OCI-LY7 (cell line): Measurements from ENCODE around the gene CCNL2. TPM values are rescaled to one million over a fixed set of nuclear protein-coding genes. Genes with fewer than 3 reads are reported as not detected.

Experiments
- BruUV-seq: library from RNA; stranded (reverse); fragments of 400-500 nt; replicated peaks from 2 replicates; lab custom pipeline; 2021; lab: Mats Ljungman, UMichigan
- CTCF ChIA-PET: fragments of 300-600 bp; sonication (Branson Sonifier 250); formaldehyde crosslinking; loops from one replicate; lab custom pipeline; 2022; ENCODE audit warnings: antibody characterized with exemption; ENCODE audit not compliant: unreplicated experiment; lab: Charles Lee
- POLR2A ChIA-PET: fragments of 300-600 bp; sonication (Branson Sonifier 250); formaldehyde crosslinking; loops from one replicate; lab custom pipeline; 2022; ENCODE audit warnings: antibody characterized with exemption; lab: Charles Lee
- DNase-seq: peaks from one replicate; pipeline ENCODE4 v3.0.0-alpha.2; 2015; ENCODE audit warnings: low spot score
- H2AFZ ChIP-seq: fragments of 200-600 bp; sonication (generic), shearing (Covaris generic); 2 replicates; pipeline ENCODE4 v1.6.1; 2014; ENCODE audit warnings: mild to moderate bottlenecking, antibody characterized with exemption, low read length, moderate library complexity
- H3K27ac ChIP-seq: fragments of 200-600 bp; sonication (generic); 2 replicates; pipeline ENCODE4 v1.5.1; 2014; ENCODE audit warnings: mixed run types, low read depth, mild to moderate bottlenecking, moderate library complexity, low read length, inconsistent platforms; ENCODE audit not compliant: poor library complexity, severe bottlenecking
- H3K36me3 ChIP-seq: fragments of 200-600 bp; sonication (generic); 2 replicates; pipeline ENCODE4 v1.6.1; 2014; ENCODE audit warnings: mild to moderate bottlenecking, antibody characterized with exemption, low read length, moderate library complexity, mixed read lengths; ENCODE audit not compliant: insufficient read depth
- H3K4me1 ChIP-seq: fragments of 200-600 bp; sonication (generic); 2 replicates; pipeline ENCODE4 v1.5.1; 2014; ENCODE audit warnings: mild to moderate bottlenecking, low read length; ENCODE audit not compliant: insufficient read depth, poor library complexity, severe bottlenecking
- H3K4me2 ChIP-seq: fragments of 200-600 bp; sonication (generic); 2 replicates; pipeline ENCODE4 v1.6.1; 2014; ENCODE audit warnings: mild to moderate bottlenecking, low read length
- H3K4me3 ChIP-seq: fragments of 200-600 bp; sonication (generic); 2 replicates; pipeline ENCODE4 v1.5.1; 2014; ENCODE audit warnings: mild to moderate bottlenecking, low read depth, low read length; ENCODE audit not compliant: poor library complexity, severe bottlenecking
- H3K79me2 ChIP-seq: fragments of 200-600 bp; sonication (generic); 2 replicates; pipeline ENCODE4 v1.6.1; 2016; ENCODE audit warnings: low read depth, mild to moderate bottlenecking, low read length, moderate library complexity, mixed read lengths; ENCODE audit not compliant: insufficient read depth
- H3K9me2 ChIP-seq: fragments of 200-600 bp; sonication (generic); 2 replicates; pipeline ENCODE4 v1.6.1; 2016; ENCODE audit warnings: mild to moderate bottlenecking, low read length, mixed read lengths; ENCODE audit not compliant: insufficient read depth
- H3K9me3 ChIP-seq: fragments of 200-600 bp; sonication (generic); 2 replicates; pipeline ENCODE4 v1.6.1; 2014; ENCODE audit warnings: mild to moderate bottlenecking, mixed run types, low read length, mixed read lengths
- H4K20me1 ChIP-seq: fragments of 200-600 bp; sonication (generic); 2 replicates; pipeline ENCODE4 v1.6.1; 2014; ENCODE audit warnings: mild to moderate bottlenecking, antibody characterized with exemption, low read length, moderate library complexity, mixed read lengths; ENCODE audit not compliant: insufficient read depth
- EZH2phosphoT487 ChIP-seq: fragments of 200-600 bp; sonication (generic); IDR thresholded peaks from 2 replicates; pipeline ENCODE4 v1.6.1; 2018; ENCODE audit warnings: low read depth, borderline replicate concordance, mild to moderate bottlenecking, mixed run types, antibody characterized with exemption, low read length, moderate library complexity, mixed read lengths
- intact Hi-C: fragments of 100-400 bp; cut with micrococcal nuclease; formaldehyde crosslinking; loops from one replicate; pipeline ENCODE4 v1.10.0; 2022; ENCODE audit not compliant: unreplicated experiment
- total RNA-seq, 2 experiments: library from RNA; depleted of rRNA in 1 of 2; stranded (reverse); fragments of >200 nt in 1 of 2; shearing (Covaris generic) in 1 of 2; gene quantifications; 2 replicates each; pipeline ENCODE4 v1.2.3, GENCODE V29; 2014 to 2022
- TF ChIP-seq, protein P1 (sequence below): fragments of 200-600 bp; sonication (generic); conservative IDR thresholded peaks from 2 replicates; pipeline ENCODE4 v1.5.1; 2014; ENCODE audit warnings: mild to moderate bottlenecking, antibody characterized with exemption, low read length, moderate library complexity, mixed read lengths

Gene CCNL2
- total RNA-seq, 2 experiments from 2014 or later, result 213 to 307 TPM

DNA sequence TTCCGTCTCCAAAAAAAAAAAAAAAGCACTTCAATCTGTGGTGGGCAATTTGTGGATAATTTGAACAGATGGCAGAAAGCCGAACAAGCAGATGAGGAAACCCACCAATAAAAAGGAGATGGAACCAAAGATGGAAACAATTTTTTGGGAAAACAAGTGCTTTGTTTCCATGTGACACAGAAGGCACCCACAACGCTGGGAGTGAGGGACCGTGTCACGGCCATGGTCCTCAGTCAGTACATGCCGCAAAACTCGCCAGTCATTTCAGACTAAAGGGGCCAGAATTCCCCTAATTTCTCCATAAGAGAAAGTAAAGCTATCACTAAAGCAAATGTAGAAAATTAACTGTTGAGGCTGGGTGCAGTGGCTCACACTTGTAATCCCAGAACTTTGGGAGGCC is 5.0 kb downstream of the CCNL2 start:
- peaks cover 87% of the 10 kb centered on the region for H3K36me3 ChIP-seq

DNA sequence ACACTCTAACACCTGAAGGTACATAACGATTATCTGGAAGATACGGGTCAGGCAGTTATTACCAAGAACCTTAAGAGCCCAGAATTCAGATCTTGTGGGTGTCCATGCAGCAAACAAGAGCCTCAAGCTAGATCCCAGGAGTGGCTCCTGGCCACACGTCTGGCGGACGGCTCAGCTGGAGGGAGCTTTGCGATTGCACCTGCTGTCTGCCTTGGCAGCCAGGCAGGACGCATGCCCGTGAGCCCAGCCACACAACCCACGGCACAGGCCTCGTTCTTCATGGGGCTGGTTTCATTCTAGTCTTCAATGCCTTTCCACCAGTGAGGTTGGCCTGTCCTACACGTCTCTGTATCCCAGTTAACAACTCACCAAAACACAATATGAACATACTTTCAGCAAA is 5.7 kb downstream of the CCNL2 start:
- POLR2A ChIA-PET, result no interaction called here
- Histone ChIP-seq H4K20me1 (no peaks in the 10 kb centered on the region), H3K27ac (no peak overlapping the region), H3K4me3 (no peak overlapping the region), H3K4me1 (peaks cover 12% of the 10 kb centered on the region), H3K36me3 (peaks cover 91% of the 10 kb centered on the region), H2AFZ (no peak overlapping the region), H3K9me3 (no peaks in the 10 kb centered on the region), H3K9me2 (no peaks in the 10 kb centered on the region), H3K4me2 (no peak overlapping the region), H3K79me2 (peaks cover 26% of the 10 kb centered on the region)
- intact Hi-C loops, result no loop called here
- BruUV-seq, result no TSS peak
- CTCF ChIA-PET, result no interaction called here
- DNase-seq, result no peak
- TF ChIP-seq EZH2phosphoT487, result no peak
- TF ChIP-seq, protein P1, sequence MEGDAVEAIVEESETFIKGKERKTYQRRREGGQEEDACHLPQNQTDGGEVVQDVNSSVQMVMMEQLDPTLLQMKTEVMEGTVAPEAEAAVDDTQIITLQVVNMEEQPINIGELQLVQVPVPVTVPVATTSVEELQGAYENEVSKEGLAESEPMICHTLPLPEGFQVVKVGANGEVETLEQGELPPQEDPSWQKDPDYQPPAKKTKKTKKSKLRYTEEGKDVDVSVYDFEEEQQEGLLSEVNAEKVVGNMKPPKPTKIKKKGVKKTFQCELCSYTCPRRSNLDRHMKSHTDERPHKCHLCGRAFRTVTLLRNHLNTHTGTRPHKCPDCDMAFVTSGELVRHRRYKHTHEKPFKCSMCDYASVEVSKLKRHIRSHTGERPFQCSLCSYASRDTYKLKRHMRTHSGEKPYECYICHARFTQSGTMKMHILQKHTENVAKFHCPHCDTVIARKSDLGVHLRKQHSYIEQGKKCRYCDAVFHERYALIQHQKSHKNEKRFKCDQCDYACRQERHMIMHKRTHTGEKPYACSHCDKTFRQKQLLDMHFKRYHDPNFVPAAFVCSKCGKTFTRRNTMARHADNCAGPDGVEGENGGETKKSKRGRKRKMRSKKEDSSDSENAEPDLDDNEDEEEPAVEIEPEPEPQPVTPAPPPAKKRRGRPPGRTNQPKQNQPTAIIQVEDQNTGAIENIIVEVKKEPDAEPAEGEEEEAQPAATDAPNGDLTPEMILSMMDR, result no peak

More for the DNA sequence above, 5.0 kb downstream of the CCNL2 start:
- intact Hi-C loops, result no loop called here
- DNase-seq, result no peak
- no peaks in the 10 kb centered on the region for H4K20me1 ChIP-seq
- no peak overlapping the region for H3K4me3 ChIP-seq
- no peak overlapping the region for H3K4me2 ChIP-seq
- ChIA-PET POLR2A (interaction anchor here (0.7 kb wide), 1 partner anchor 13 kb away, joined by 3 read pairs; no protein-coding TSS in a partner anchor), CTCF (no interaction called here)
- TF ChIP-seq EZH2phosphoT487, result no peak
- TF ChIP-seq, protein P1, result no peak
- H3K9me2 ChIP-seq, result no peaks in the 10 kb centered on the region
- peaks cover 32% of the 10 kb centered on the region for H3K79me2 ChIP-seq
- H3K4me1 ChIP-seq, result peaks cover 12% of the 10 kb centered on the region
- H3K27ac ChIP-seq, result no peak overlapping the region
- no TSS peak for BruUV-seq
- H2AFZ ChIP-seq, result no peak overlapping the region
- H3K9me3 ChIP-seq, result no peaks in the 10 kb centered on the region

DNA sequence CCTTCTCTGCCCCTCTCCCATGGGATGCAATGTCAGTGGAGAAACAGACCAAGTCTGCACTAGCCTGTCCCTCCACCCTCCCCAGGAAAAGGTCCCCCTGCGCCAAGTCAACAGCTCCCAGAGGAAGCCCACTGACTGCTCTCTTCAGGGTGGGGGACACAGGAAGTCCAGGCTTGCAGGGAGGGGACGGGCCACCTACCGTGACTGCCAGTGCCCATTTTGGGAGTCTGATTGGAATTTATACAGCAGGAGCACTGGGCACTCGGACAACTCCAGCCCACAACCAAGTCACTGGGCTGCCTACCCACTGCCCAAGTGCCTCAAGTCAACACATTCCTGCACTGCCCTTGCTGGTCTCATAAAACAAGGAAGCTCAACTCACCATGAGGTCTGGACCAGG is 6.1 kb downstream of the CCNL2 start:
- Histone ChIP-seq H3K4me1 (peaks cover 9% of the 10 kb centered on the region), H3K9me3 (no peaks in the 10 kb centered on the region), H3K27ac (no peak overlapping the region), H3K36me3 (peaks cover 91% of the 10 kb centered on the region), H3K4me3 (no peak overlapping the region), H2AFZ (no peak overlapping the region), H3K79me2 (peaks cover 22% of the 10 kb centered on the region), H4K20me1 (no peaks in the 10 kb centered on the region), H3K4me2 (no peak overlapping the region), H3K9me2 (no peaks in the 10 kb centered on the region)
- no peak for TF ChIP-seq EZH2phosphoT487
- TF ChIP-seq, protein P1, result no peak
- ChIA-PET CTCF (no interaction called here), POLR2A (no interaction called here)
- intact Hi-C loops, result no loop called here
- no peak for DNase-seq
- no TSS peak for BruUV-seq
